ENCODE results near the gene MYRFL.

The MYRFL gene

DNA sequence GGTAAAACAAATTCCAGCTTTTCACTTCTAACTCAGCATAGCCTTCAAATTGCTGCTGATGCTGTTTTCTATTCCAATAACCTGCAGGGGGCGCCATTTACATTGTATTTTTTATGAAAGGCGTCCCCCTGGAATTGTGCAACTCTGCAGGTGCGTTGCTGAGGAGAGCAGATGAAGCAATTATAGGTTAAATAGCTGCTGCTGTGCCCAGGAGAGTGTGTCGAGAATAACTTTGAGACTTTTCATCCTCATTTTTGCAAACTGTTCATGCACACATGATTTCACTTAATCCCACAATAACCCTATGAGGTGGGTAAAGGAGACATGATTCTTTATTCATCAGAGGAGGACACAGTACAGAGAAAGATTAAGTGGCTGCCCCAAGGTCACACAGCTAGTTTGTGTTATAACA lies 75.7 kb downstream of the MYRFL start:
- peak; percentile 86 for DNase-seq

DNA sequence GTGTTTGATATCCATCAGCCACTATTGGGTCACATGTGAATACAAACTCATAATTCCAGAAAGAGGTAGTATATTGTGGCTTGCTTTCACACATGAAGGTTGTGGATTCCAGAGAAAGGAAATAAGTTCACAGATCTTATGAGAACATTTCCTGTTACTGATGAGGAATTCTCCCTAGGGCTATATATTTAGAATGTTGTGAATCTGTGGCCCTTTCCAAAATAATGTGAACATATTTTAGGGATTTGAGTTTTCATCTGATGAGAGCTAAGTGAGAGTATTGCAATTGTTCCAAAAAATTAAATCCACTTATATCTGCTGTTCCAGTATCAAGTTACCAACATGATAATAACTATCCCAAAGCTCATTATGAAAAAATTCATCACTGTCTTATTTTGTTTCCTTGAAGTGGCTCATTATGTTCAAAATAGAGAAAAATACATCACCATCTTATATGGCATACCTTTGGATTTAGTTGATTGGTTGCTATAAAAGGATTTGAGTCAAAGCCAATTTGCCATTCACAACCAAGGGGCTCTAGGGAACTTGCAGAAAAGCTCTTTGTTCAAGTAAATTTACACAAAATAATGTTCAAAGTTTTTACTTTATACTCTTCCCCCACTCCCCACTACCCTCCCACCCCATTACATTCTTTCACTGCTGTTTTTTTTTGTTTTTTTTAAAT lies 76.3 kb downstream of the MYRFL start:
- DNase-seq: no peak

DNA sequence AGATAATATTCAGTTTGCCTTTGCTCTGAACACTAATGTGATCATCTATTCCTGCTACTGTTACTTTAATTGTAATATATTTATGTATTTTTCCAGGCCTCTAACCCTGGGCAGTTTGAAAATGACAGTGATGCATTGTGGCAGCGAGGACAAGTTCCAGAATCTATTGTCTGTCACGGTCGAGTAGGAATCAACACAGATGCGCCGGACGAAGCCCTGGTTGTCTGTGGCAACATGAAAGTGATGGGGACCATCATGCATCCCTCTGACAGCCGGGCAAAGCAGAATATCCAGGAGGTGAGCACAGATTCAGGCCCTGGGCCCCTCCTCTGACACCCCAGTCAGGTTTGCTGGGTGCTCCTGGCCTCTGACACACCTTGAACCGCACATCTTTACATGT lies 78.5 kb downstream of the MYRFL start:
- no peak for DNase-seq

DNA sequence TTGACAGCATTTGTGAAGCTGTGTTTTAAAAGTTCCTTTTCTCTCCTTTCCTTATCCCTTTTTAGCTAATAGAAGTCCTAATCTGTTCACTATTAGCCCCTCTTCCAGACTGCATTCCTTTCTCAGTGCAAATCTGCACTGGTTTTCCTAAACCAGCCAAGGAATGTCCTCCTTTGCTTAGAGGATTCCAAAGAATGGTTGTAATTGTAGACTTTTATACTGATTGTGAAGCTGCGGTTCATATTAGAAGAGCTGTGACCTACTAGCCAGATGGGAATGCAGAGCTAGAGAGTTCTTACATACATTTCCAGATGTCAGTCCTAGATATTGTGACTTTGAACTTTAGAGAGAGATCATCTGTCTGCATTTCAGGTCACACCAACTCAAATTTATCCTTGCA lies 79.8 kb downstream of the MYRFL start:
- no peak for DNase-seq

DNA sequence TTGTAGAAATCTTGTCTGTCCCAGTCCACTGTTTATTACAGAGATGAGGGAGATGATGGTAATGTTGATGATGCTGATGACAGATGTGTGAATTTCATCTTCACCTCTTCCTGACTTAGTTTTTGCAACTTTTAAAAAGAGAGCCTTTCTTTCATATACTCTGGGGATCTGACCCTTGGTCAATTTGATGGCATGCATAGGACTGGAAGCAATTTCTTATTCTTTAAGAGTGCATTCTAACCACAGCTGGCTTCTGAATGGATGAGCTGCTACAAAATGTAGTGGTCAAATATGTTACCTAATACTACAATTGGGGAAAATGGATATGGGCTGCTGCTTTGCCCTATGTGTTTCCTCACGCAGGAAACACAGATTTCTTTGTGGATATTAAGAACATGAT lies 80.8 kb downstream of the MYRFL start:
- no peak for DNase-seq

DNA sequence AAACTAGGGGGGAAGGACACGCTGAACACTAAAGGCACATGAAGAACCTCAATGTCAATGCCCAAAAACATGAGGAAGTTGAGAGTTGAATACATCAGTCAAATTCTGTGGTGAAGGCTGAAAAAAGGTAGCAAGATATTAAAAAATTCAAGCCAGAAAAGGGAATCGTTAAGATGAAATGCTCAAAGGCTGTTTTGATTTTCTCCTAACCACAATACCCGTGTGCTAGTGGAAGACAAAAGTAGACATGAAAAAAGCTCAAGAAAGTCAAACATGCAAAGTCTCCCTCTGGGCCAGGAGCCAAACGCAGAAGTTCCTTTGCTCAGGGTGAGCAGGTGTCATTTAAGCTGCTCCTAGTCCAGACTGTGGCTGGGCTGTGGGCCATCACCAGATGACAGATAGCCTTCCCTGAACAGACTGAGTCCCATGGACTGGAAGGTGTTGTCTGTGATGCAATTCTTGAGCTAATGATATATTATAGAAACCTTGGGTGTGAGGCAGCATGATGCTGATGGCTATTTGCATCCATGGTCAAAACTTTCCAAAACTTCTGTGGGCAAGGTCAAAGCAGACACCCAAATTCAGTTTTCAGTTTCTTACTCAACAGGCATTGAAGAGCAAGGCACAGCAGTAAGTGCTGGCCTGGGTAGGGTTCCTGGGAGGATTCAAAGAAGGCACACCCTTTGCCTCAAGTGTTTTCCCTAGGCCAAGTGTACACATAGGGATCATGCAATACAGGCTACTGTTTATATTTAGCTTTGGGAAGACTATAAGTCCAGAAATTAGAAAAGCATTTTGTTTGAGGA lies 81.6 kb downstream of the MYRFL start:
- no peak for DNase-seq

DNA sequence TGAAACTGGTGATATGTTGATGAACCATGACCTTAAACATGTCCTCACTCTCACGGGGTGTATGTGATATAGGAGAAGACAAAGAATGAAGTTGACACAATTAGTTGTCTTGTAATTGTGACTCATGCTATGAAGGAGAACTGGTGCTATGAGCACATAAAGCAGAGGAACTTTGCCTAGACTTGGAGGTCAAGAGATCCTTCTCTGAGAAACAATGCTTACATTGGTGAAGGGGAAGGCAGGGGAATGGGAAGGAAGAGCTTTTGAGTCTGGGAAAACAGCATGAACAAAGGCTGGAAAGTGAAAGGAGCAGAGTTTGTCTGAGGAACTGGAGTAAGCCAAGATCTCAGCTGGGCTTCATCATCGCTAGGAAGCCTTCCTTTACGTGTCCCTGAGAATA lies 83.2 kb downstream of the MYRFL start:
- no peak for DNase-seq

DNA sequence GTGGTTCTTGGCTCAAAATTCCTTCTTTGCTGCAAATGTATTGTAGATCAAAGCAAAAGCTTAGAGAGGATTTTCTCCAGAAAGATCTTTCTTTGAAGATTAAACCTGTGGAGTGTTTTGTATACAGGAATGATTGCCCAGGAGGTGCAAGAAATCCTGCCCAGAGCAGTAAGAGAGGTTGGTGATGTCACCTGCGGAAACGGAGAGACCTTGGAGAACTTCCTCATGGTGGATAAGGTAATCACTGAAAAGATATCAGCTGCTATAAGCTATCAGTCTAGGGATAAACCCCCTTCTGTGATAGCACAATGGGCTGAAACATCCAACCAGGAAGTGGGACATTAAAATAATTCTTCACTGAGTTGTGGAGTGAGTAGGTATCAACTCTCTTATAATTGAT lies 85.7 kb downstream of the MYRFL start:
- no peak for DNase-seq

DNA sequence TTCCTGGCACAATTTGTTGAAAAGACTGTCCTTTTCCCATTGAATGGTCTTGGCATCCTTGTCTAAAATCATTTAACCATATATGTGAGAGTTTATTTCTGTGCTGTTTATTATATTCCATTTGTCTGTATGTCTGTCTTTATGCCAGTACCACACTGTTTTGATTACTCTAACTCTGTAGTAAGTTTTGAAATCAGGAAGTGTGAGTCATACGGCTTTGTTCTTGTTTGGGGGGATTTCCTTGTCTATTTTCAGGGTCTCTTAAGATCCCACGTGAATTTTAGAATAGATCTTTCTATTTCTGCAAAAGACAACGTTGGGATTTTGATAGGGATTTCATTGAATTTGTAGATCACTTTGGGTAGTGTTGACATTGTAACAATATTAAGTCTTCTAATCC lies 88.5 kb downstream of the MYRFL start:
- no peak for DNase-seq

DNA sequence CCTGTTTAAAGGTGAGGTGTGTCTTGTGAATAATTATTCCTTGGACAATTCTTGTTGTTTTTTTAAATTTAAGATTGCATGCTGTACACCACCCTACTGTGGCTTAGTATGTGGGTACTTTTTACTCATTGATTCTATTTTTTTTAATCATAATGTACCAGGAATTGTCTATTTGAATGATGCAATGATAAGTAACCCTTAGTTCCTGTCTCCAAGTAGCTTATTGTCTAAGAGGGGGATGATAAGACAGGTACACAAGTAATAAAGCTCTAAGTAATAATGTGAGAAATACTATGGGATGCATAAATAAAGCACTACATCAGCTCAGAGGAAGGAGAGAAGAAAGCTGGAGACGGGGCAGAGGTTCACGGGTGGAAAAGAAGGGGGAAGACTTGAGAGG lies 90.9 kb downstream of the MYRFL start:
- no peak for DNase-seq

DNA sequence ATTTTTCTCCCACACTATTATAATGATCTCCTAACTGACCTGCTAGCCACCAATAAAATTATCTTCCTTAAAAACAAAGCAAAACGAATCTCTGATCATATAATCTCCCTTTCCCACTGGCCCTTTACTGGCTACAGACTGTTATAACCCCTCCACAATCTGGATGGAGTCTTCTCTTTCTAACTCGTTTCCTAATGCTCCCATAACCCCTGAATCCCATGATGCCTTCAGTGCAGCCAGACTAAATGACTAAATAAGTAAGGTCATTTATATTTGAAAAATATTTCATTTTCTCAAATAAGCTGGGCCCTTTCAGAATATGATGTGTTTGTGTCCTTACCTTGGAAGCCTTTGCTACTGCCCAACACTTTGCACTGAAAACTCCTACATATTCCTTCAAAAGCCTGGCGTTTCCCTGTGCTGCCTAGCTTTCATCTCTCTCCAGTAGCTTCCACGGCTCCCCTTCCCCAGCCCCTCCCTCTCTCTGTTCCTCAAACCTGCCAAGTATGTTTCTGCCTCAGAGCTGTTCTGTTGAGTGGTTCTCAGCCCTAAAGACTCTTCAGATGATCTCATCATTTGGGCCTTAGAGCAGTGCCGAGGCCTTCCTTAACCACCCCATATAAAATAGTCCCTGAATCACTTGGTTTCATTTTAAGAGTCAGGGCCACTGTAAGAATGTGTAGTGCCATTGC lies 91.7 kb downstream of the MYRFL start:
- DNase-seq: no peak

DNA sequence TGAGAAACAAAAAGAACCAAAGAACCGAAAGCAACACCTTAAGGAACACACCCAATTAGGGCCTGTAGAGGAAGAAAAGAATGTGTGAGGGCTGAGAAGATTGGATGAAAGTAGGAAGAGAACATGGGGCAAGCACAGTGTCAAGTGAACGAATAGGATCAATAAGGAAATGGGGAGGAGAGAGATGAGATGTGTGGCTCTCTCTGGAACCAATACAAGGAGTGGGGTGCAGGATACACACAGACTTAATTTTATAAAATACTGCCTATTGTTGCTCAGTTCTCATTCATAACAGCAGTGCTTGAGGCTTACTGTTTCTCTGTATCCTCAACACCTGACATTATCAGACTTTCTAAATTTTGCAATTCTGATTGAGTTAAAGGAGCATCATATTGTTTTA lies 93.3 kb downstream of the MYRFL start:
- DNase-seq: no peak

DNA sequence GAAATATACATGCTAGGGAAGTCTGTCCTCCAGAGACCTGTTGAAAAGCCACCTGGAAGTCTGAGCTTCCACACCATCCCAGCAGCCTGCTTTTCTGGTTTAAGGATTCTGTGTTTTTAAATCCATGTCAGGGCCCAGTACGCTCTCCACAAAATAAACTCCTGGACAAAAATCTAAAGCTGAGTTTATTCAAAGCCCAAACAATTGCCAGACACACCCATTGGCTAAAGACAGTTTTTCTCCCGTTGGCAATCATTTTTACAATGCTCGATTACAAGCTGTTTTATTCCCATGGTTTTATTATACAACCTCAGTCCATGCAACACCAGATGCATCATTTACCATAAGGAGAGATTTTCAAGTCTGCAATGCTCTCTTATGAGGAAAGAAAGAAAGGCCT lies 94.5 kb downstream of the MYRFL start:
- no peak for DNase-seq

DNA sequence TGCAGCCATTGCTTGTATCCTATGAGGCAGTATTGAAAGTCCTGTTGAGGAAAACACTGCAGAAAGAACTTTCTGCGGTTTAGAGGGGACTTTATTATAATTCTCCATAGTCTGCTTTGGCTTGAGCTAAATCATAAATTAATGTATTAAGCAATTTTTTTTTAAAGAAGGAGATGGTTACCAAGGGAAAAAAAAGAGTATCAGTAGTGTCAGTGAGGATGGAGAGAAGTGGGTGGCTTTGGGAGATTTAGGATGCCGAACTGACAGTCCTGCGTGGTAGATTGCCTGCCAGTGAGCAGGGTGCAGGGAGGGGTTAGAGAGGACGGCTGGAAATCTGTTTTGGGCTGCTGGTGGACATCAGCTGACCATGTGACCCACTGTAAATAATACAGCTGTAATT lies 96.8 kb downstream of the MYRFL start:
- no peak for DNase-seq

DNA sequence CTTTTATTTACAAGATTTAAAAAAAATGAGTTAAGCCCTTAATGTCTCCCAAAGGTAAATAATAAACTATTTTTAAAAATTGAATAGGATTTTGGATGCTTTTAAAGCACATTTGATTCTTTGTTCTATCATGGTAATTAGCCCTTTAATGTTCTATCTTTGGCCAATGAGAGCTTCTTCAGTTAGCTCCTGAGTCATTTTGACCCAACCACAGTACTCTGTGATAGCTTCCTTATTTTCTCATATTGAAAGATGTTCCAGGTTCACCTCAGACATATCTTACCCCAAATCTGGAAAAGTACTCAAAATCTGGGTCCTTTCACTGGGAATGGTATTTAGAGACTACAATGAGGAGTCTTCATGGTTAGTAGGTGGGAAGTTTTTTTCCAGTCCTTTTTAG lies 98.0 kb downstream of the MYRFL start:
- no peak for DNase-seq

DNA sequence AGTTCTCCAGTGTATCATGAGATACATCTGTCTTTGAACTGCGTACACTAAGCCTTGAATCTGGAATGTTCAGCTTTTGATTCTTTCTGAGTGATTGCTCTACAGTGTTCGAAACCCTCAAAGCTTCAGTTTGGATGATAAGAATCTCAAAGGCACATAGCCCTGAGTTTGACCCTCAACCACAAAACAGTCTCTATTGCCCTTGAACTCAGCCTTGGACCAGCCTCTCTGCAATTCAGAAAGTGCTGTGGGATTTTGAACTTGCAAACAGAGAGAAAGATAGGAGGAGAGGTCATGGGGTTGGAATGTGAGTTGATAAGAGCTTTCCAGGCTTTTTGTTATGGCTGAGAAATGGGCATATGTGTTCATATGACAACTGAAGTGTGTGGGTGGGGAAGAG lies 100.3 kb downstream of the MYRFL start:
- no peak for DNase-seq

DNA sequence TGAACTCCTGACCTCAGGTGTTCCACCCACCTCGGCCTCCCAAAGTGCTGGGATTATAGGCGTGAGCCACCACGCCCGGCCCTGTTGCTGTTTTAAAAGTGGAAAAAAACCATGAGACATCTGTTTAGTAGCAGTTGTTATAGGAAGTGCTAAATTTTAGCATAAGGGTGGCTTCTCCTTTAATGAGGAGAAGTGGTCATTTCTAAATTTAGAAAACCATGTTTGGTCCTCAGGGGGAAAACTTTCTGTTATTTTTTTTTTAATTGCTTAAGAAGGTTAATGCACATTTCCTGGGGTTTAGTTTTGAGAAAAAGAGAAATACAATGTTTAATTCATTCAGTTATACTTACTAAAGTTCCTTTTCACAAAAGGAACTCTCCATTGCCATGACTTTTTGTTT lies 102.1 kb downstream of the MYRFL start:
- DNase-seq: no peak

DNA sequence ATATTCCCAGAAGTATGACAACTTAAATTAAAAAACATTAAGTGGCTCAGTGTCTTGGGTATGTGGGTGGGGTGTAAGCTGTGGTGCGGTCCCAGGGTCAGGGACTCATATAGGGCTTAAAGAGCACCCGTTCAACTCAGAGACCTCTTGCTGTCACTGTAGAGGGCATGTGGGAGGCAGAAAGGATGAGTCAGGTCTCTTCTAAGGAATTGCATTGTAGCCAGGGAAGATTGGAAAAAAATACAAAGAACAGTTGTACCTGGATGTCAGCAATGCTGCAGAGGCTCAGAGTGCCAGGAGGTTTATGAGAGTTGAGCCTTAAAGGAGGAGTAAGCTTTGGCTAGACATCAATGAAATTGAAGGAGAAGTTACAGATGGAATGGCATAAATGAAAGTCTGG lies 104.1 kb downstream of the MYRFL start:
- DNase-seq: no peak

DNA sequence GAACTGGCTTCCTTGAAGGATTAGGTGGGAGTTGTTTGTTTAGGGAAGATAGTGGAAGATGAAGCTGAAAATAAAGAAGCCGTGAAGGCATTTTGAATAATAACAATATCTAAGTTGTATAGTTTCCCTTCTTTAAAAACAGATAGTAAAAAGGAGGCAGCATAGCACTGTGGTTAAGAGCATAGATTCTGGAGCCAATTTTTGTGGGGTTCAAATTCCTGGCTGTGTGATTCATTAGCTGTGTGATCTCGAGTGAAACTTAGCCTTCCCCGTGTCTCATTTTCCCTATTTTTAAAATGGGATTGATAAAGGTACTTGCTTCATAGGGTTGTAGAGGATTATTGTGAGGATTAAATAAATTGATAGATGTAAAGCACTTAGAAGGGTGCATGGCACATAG lies 104.5 kb downstream of the MYRFL start:
- no peak for DNase-seq

DNA sequence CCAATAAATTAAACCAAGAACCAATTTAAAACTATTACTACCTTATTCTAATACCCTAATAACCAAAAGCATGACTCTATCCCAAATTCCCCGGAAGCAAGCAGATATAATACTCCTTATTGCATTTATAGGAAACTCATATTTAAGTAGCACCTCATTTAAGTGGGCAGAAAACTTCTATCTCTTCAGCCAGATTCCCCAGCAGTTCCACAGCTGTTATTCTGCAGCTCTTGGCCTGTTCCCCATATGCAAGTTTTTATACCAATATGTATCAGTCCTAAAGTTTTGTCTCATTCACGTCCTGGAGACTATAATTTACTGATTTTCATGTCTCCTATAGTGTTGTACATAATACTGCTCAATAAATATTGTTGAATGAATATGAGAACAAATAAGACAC lies 106.5 kb downstream of the MYRFL start:
- DNase-seq: no peak

DNA sequence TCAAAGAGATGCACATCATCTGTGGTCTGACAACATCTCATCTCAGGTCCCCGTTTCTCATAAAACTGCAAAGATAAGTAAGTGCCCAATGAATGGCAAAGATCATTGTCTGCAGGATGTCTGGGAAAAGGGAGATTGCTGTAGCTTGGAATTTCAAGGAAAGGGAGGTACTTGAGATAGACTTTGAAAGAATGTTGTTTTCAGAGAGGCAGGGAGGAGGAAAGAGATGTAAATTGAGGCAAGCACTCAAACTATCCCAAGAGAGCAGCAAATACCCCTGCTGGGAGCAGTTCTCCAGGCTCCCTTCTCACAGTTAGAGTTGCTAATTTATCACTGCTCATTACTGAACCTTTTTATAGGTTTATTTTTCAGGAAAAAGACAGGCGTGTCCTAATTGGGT lies 107.1 kb downstream of the MYRFL start:
- DNase-seq: no peak

DNA sequence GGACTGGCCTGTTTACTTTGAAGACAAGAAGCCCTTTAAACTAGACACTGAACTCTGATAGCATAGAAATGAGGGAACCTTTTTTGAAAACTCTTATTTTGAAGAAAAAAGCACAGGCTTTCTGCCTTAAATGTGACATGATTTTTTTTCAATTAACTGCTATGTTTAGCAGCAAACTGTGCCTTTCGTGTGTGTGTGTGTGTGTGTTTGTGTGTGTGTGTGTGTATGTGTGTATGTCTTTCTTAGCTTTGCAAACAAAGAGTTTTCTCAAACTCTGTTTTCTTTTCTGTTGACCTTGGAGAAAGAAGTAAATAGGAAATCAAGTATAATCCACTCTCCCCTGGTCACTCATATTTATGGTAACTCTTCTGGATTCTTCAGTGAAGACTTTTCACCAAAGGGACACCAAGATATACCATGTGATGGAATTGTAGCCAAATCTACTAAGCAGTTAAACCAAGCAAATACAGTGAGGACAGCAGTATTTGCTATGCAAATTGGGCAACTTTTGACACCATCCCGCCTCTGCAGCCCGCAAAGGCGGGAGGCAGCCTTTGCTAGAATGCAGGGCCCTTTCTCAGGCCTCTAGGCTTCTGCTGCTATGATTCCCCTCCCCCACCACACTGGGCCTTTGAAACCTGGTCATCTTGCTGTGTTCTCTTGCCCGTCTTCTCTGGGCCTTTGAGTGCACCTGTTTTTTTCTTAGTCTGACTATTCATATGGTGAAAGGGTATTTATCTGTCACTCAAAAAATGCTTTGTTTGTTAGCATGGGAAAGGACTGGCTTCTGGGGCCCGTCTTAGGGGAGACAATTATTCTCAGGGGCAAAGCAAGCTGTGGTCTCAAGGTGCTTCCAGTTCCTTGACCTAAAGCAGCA lies 107.9 kb downstream of the MYRFL start:
- DNase-seq: no peak

DNA sequence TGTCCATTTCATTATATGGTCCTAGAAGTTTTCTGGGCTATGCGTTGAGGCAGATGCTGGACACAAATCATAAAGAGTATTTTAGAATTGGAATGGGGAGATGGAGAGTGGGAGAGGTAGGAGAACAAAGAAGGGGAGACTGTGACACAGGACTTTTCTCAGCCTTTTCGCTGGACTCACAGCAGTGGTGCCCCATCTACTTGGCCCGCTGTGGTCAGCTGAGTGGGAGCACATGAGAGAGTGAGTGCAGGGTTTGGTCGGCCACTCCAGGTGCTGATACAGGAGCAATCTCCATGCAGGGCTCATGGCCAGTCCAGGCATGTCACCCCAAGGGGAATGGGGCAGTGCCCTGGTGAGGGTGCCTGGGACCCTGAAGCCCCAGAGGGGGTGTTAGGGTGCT lies 109.0 kb downstream of the MYRFL start:
- no peak for DNase-seq

All from NCI-H2171 (cell line).